Fibroblast of lung (primary cell): ENCODE measurements around the gene RNF125. TPM values are rescaled to one million over a fixed set of nuclear protein-coding genes. Genes with fewer than 3 reads are reported as not detected.

Experiments used
- DNase-seq, 2 donors: peaks; one replicate each; pipeline versions ENCODE4 v3.0.0 to v3.0.0-alpha.2; 2010; ENCODE audit warnings: low read depth in 2 of 2
- H2AFZ ChIP-seq: 2 replicates; pipeline ENCODE4 v1.5.1; 2012; ENCODE audit warnings: low read length, control low read depth, inconsistent platforms
- H3K27ac ChIP-seq: 2 replicates; pipeline ENCODE4 v1.5.1; 2011; ENCODE audit warnings: low read length, control low read depth; ENCODE audit not compliant: insufficient read depth
- H3K27me3 ChIP-seq: 2 replicates; pipeline ENCODE4 v1.5.1; 2011; ENCODE audit warnings: mild to moderate bottlenecking, low read length; ENCODE audit not compliant: control insufficient read depth, insufficient read depth
- H3K36me3 ChIP-seq: 2 replicates; pipeline ENCODE4 v1.5.1; 2011; ENCODE audit warnings: low read length; ENCODE audit not compliant: control insufficient read depth, insufficient read depth
- H3K4me1 ChIP-seq: 2 replicates; pipeline ENCODE4 v1.5.1; 2011; ENCODE audit warnings: low read length; ENCODE audit not compliant: control insufficient read depth, insufficient read depth; ENCODE audit errors: extremely low read depth
- H3K4me2 ChIP-seq: 2 replicates; pipeline ENCODE4 v1.5.1; 2011; ENCODE audit warnings: low read length, control low read depth; ENCODE audit not compliant: insufficient read depth; ENCODE audit errors: extremely low read depth
- H3K4me3 ChIP-seq, 4 experiments: fragments of 200-600 bp in 1 of 4; sonication (generic) in 1 of 4; replicated peaks in 1 of 4; 2 replicates each; pipeline ENCODE4 v1.5.1; 2011 to 2016; ENCODE audit warnings: low read length in 4 of 4, low read depth in 3 of 4, mild to moderate bottlenecking in 3 of 4, control low read depth in 2 of 4, inconsistent platforms in 1 of 4, mixed read lengths in 1 of 4; ENCODE audit not compliant: insufficient read depth in 1 of 4; ENCODE audit errors: control extremely low read depth in 1 of 4
- H3K79me2 ChIP-seq: 2 replicates; pipeline ENCODE4 v1.5.1; 2012; ENCODE audit warnings: mild to moderate bottlenecking, low read length, inconsistent platforms; ENCODE audit not compliant: control insufficient read depth, insufficient read depth
- H3K9ac ChIP-seq: 2 replicates; pipeline ENCODE4 v1.5.1; 2011; ENCODE audit warnings: mild to moderate bottlenecking, low read length, control low read depth; ENCODE audit not compliant: insufficient read depth
- H3K9me3 ChIP-seq: 2 replicates; pipeline ENCODE4 v1.5.1; 2012; ENCODE audit warnings: low read depth, low read length; ENCODE audit not compliant: control insufficient read depth, insufficient read depth
- H4K20me1 ChIP-seq: 2 replicates; pipeline ENCODE4 v1.5.1; 2011; ENCODE audit warnings: low read length; ENCODE audit not compliant: control insufficient read depth, insufficient read depth; ENCODE audit errors: extremely low read depth
- EZH2 ChIP-seq: IDR thresholded peaks from 2 replicates; pipeline ENCODE4 v1.5.1; 2012; ENCODE audit warnings: low read length, control low read depth, mild to moderate bottlenecking; ENCODE audit errors: missing control alignments
- polyA plus RNA-seq, 2 donors: library from polyadenylated mRNA; depleted of rRNA in 1 of 2; stranded (reverse) in 1 of 2; unstranded in 1 of 2; fragments of >200 nt; gene quantifications; 2 replicates each; pipeline ENCODE4 v1.2.1, GENCODE V29; 2011 to 2012; ENCODE audit warnings: missing spikeins in 1 of 2
- total RNA-seq: library from RNA; depleted of rRNA; stranded (reverse); fragments of >200 nt; gene quantifications from 2 replicates; pipeline ENCODE4 v1.2.1, GENCODE V29; 2014
- TF ChIP-seq, protein P1 (sequence below), 2 donors: IDR thresholded peaks in 1 of 2; conservative IDR thresholded peaks in 1 of 2; 1 replicate in 1 of 2; 2 replicates in 1 of 2; pipeline ENCODE4 v1.5.1; 2011 to 2012; ENCODE audit warnings: low read length in 2 of 2, control low read depth in 1 of 2, inconsistent platforms in 1 of 2, low read depth in 1 of 2, mild to moderate bottlenecking in 1 of 2

Gene RNF125
- total and polyA plus RNA-seq, 2 donors (not counting 1 experiment from before 2014, with no cell fraction given), result 0.14 to 0.33 TPM

DNA sequence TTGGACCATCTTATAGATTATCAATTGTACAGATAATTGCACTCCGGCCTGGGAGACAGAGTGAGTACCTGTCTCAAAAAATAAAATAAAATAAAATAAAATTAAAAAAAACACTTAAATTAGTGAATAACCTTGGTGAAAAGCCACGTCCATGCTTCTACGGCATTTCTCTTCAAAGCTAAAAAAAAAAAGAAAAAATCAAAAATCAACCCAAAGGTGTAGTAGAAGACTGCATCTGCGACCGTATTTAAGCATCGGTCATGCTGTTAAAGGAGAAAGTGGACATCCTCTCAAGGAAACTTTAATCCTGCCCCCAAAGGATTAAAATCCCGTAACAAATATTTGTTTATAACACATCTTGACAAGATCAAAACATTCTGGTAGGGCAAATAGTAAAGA is 72.7 kb downstream of the RNF125 start:
- Histone ChIP-seq H2AFZ (peak overlapping the region; percentile 69), H4K20me1 (no peaks in the 10 kb centered on the region), H3K9me3 (no peaks in the 10 kb centered on the region), H3K27ac (peak overlapping the region; percentile 96), H3K79me2 (peaks cover 36% of the 10 kb centered on the region), H3K36me3 (no peaks in the 10 kb centered on the region), H3K9ac (peak overlapping the region; percentile 92), H3K4me3 (peak overlapping the region; percentile 61 to 91 (median 74)), H3K4me2 (peak overlapping the region; percentile 93), H3K4me1 (peaks cover 2% of the 10 kb centered on the region), H3K27me3 (no peaks in the 10 kb centered on the region)
- DNase-seq, result no peak
- TF ChIP-seq, protein P1, sequence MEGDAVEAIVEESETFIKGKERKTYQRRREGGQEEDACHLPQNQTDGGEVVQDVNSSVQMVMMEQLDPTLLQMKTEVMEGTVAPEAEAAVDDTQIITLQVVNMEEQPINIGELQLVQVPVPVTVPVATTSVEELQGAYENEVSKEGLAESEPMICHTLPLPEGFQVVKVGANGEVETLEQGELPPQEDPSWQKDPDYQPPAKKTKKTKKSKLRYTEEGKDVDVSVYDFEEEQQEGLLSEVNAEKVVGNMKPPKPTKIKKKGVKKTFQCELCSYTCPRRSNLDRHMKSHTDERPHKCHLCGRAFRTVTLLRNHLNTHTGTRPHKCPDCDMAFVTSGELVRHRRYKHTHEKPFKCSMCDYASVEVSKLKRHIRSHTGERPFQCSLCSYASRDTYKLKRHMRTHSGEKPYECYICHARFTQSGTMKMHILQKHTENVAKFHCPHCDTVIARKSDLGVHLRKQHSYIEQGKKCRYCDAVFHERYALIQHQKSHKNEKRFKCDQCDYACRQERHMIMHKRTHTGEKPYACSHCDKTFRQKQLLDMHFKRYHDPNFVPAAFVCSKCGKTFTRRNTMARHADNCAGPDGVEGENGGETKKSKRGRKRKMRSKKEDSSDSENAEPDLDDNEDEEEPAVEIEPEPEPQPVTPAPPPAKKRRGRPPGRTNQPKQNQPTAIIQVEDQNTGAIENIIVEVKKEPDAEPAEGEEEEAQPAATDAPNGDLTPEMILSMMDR (conservative IDR thresholded peaks at IDR 0.05 in 1 of 2, IDR thresholded peaks at IDR 0.05 in 1 of 2; ENCODE audit: low read depth in 1 of 2, low read length in 2 of 2), result no peak

- Histone ChIP-seq H3K4me3 (peak within 1 kb of the TSS; percentile 78 to 91 (median 87)), H3K79me2 (peaks cover 42% of the 10 kb centered on the region), H3K9ac (peak within 1 kb of the TSS; percentile 92), H4K20me1 (no peaks in the 10 kb centered on the region), H3K27ac (peak within 1 kb of the TSS; percentile 96), H3K4me1 (peaks cover 1% of the 10 kb centered on the region), H2AFZ (peak within 1 kb of the TSS; percentile 87), H3K27me3 (no peaks in the 10 kb centered on the region), H3K4me2 (peak within 1 kb of the TSS; percentile 93), H3K9me3 (no peaks in the 10 kb centered on the region), H3K36me3 (no peaks in the 10 kb centered on the region)
- peak; percentile 82 to 84 for DNase-seq
- no peak for TF ChIP-seq EZH2
- TF ChIP-seq, protein P1 (conservative IDR thresholded peaks at IDR 0.05 in 1 of 2, IDR thresholded peaks at IDR 0.05 in 1 of 2; ENCODE audit: low read depth in 1 of 2, low read length in 2 of 2), result no peak
These were observed 73.2 kb downstream of the RNF125 start, which contains the start of gene RNF138 for GRCh38 chr18:32091724-32092421. Gene RNF138, plus strand, starts transcription at chr18:32091874. Its CDS starts 903 bp downstream, at chr18:32092777.

DNA sequence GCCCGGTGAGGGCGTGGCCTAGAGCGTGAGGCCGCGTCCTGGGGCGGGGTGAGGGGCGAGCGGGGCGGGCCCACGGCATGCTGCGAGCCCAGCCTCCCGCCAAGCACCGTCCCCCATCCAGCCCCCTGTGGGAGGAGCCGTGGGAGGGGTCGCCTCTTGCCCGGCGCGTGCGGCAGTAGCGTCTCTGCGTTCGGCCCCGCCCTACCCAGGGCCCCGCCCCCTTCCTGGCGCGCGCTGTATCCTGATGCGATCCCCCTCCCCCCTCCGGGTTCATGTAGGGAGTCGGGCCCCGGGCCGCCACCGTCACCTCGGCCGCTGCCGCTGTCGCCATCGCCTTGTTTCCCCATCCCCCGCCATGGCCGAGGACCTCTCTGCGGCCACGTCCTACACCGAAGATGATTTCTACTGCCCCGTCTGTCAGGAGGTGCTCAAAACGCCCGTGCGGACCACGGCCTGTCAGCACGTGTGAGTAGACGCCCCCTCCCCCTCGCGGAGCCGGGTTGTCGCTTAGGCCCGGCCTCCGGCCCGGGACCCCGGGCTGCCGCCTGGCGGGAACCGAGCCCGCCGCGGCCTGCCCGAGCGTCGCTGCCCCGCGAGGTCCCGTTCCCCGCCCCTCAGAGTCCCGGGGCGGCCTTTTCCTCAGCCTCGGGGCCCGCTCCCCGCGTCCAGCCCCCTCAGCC is 73.9 kb downstream of the RNF125 start:
- no peaks in the 10 kb centered on the region for H3K4me1 ChIP-seq

More for the DNA sequence above, 73.9 kb downstream of the RNF125 start:
- H3K4me2 ChIP-seq, result peak overlapping the region; percentile 88
- H2AFZ ChIP-seq, result peak overlapping the region; percentile 87
- H3K36me3 ChIP-seq, result no peaks in the 10 kb centered on the region
- peak; percentile 95 to 97 for DNase-seq
- peak overlapping the region; percentile 84 to 97 (median 90) for H3K4me3 ChIP-seq
- H3K9me3 ChIP-seq, result no peaks in the 10 kb centered on the region
- peak overlapping the region; percentile 96 for H3K27ac ChIP-seq
- H3K9ac ChIP-seq, result peak overlapping the region; percentile 92
- no peaks in the 10 kb centered on the region for H4K20me1 ChIP-seq
- H3K79me2 ChIP-seq, result peaks cover 47% of the 10 kb centered on the region
- H3K27me3 ChIP-seq, result no peaks in the 10 kb centered on the region
- TF ChIP-seq EZH2, result no peak
- TF ChIP-seq, protein P1 (conservative IDR thresholded peaks at IDR 0.05 in 1 of 2, IDR thresholded peaks at IDR 0.05 in 1 of 2; ENCODE audit: low read depth in 1 of 2, low read length in 2 of 2), result no peak
